HCT116 (cell line): ENCODE data around the gene ADCY6. TPM values are rescaled to one million over a fixed set of nuclear protein-coding genes. Genes with fewer than 3 reads are reported as not detected.

Experiments
- ATAC-seq: fragments of 200-7000 bp; cut with Tn5 transposase; 2 replicates; pipeline ENCODE4 v1.9.1; 2020; ENCODE audit warnings: mild to moderate bottlenecking, moderate library complexity
- BruUV-seq: library from RNA; stranded (reverse); fragments of 400-500 nt; replicated peaks from 2 replicates; lab custom pipeline; 2021; lab: Mats Ljungman, UMichigan
- CTCF ChIA-PET: fragments of 300-600 bp; sonication (Branson Sonifier 250); formaldehyde crosslinking; loops from one replicate; lab custom pipeline; 2021; ENCODE audit warnings: antibody characterized with exemption; lab: Charles Lee
- POLR2A ChIA-PET: fragments of 300-600, 350-600 bp; sonication (Branson Sonifier 250); formaldehyde crosslinking; loops from one replicate; lab custom pipeline; 2021; ENCODE audit warnings: antibody characterized with exemption; lab: Charles Lee
- RAD21 ChIA-PET, 2 experiments: fragments of 300-600 bp; sonication (Branson Sonifier 250); formaldehyde crosslinking; loops; one replicate each; lab custom pipeline; 2023; ENCODE audit warnings: low total read pairs in 2 of 2; ENCODE audit not compliant: uncharacterized antibody in 2 of 2, unreplicated experiment in 2 of 2, low non-redundant PET in 1 of 2; lab: Charles Lee
- DNase-seq: peaks from one replicate; pipeline ENCODE4 v3.0.0-alpha.2; 2010; ENCODE audit warnings: low read depth, low spot score
- H2AFZ ChIP-seq: fragments of 200-600 bp; shearing (Covaris generic), sonication (generic); 2 replicates; pipeline ENCODE4 v1.6.1; 2017; ENCODE audit warnings: low read depth, mixed run types, mixed read lengths, antibody characterized with exemption, low read length; ENCODE audit not compliant: poor library complexity, severe bottlenecking
- H3K27ac ChIP-seq: 2 replicates; pipeline ENCODE4 v1.5.1; 2012; ENCODE audit warnings: low read depth, low read length
- H3K27me3 ChIP-seq: fragments of 200-600 bp; sonication (generic); 2 replicates; pipeline ENCODE4 v1.6.1; 2016; ENCODE audit warnings: mixed run types, low read length, mixed read lengths; ENCODE audit not compliant: insufficient read depth
- H3K36me3 ChIP-seq, 2 experiments: fragments of 200-500 bp in 1 of 2; fragments of 200-600 bp in 1 of 2; sonication (Bioruptor generic) in 1 of 2; sonication (generic) in 1 of 2; 2 replicates each; pipeline versions ENCODE4 v1.5.1 to v1.6.1; 2014 to 2016; ENCODE audit warnings: low read length in 2 of 2, inconsistent platforms in 1 of 2, mixed read lengths in 1 of 2, mixed run types in 1 of 2; ENCODE audit not compliant: insufficient read depth in 2 of 2, control insufficient read depth in 1 of 2
- H3K4me1 ChIP-seq, 2 experiments: fragments of 200-600 bp in 1 of 2; sonication (generic) in 1 of 2; 2 replicates each; pipeline versions ENCODE4 v1.5.1 to v1.6.1; 2012 to 2017; ENCODE audit warnings: low read length in 2 of 2, inconsistent platforms in 1 of 2, mild to moderate bottlenecking in 1 of 2, mixed read lengths in 1 of 2, mixed run types in 1 of 2, moderate library complexity in 1 of 2; ENCODE audit not compliant: insufficient read depth in 2 of 2, control insufficient read depth in 1 of 2
- H3K4me2 ChIP-seq: fragments of 200-600 bp; sonication (generic); 2 replicates; pipeline ENCODE4 v1.6.1; 2017; ENCODE audit warnings: mixed run types, low read length, mixed read lengths
- H3K4me3 ChIP-seq, 2 experiments: fragments of 200-600 bp in 1 of 2; sonication (generic) in 1 of 2; replicated peaks in 1 of 2; 2 replicates each; pipeline ENCODE4 v1.5.1; 2011 to 2016; ENCODE audit warnings: low read length in 2 of 2, control low read depth in 1 of 2, low read depth in 1 of 2, mild to moderate bottlenecking in 1 of 2, mixed read lengths in 1 of 2, mixed run types in 1 of 2
- H3K79me2 ChIP-seq: fragments of 200-600 bp; sonication (generic); 2 replicates; pipeline ENCODE4 v1.6.1; 2017; ENCODE audit warnings: mild to moderate bottlenecking, mixed run types, low read length, moderate library complexity, mixed read lengths; ENCODE audit not compliant: insufficient read depth
- H3K9ac ChIP-seq: fragments of 200-600 bp; sonication (generic); 2 replicates; pipeline ENCODE4 v1.6.1; 2016; ENCODE audit warnings: low read length, mixed read lengths
- H3K9me2 ChIP-seq: fragments of 200-600 bp; sonication (generic), shearing (Covaris generic); 2 replicates; pipeline ENCODE4 v1.6.1; 2017; ENCODE audit warnings: mixed run types, mild to moderate bottlenecking, moderate library complexity; ENCODE audit not compliant: insufficient read depth
- H3K9me3 ChIP-seq, 2 experiments: fragments of 200-500 bp in 1 of 2; fragments of 200-600 bp in 1 of 2; sonication (Bioruptor generic) in 1 of 2; sonication (generic) in 1 of 2; 2 replicates each; pipeline ENCODE4 v1.6.1; 2014 to 2017; ENCODE audit warnings: low read length in 2 of 2, mixed read lengths in 2 of 2, inconsistent platforms in 1 of 2, low read depth in 1 of 2, mild to moderate bottlenecking in 1 of 2, mixed run types in 1 of 2, moderate library complexity in 1 of 2; ENCODE audit not compliant: control insufficient read depth in 1 of 2, insufficient read depth in 1 of 2
- H4K20me1 ChIP-seq: fragments of 200-600 bp; sonication (generic), shearing (Covaris generic); 2 replicates; pipeline ENCODE4 v1.6.1; 2017; ENCODE audit warnings: mixed run types, mild to moderate bottlenecking, moderate library complexity; ENCODE audit not compliant: insufficient read depth
- ATF3 ChIP-seq: IDR thresholded peaks from 2 replicates; pipeline ENCODE4 v1.6.1; 2012
- CBX3 ChIP-seq: IDR thresholded peaks from 2 replicates; pipeline ENCODE4 v1.6.1; 2012; ENCODE audit warnings: low read depth
- CTCF ChIP-seq, 3 experiments: fragments of 200-600 bp in 1 of 3; sonication (generic) in 1 of 3; IDR thresholded peaks in 2 of 3; conservative IDR thresholded peaks in 1 of 3; 2 replicates each; pipeline ENCODE4 v1.5.1; 2012 to 2017; ENCODE audit warnings: low read depth in 2 of 3, low read length in 2 of 3, antibody characterized with exemption in 1 of 3, borderline replicate concordance in 1 of 3, control low read depth in 1 of 3, mild to moderate bottlenecking in 1 of 3, mixed read lengths in 1 of 3, mixed run types in 1 of 3, moderate library complexity in 1 of 3; ENCODE audit not compliant: insufficient read depth in 1 of 3
- ELF1 ChIP-seq: IDR thresholded peaks from 2 replicates; pipeline ENCODE4 v1.6.1; 2012; ENCODE audit warnings: low read depth, borderline replicate concordance
- EZH2 ChIP-seq: fragments of 200-600 bp; sonication (generic); IDR thresholded peaks from 2 replicates; pipeline ENCODE4 v1.6.1; 2017; ENCODE audit warnings: antibody characterized with exemption, mixed run types
- EZH2phosphoT487 ChIP-seq: fragments of 200-600 bp; IDR thresholded peaks from 2 replicates; pipeline ENCODE4 v1.6.1; 2018; ENCODE audit warnings: antibody characterized with exemption, borderline replicate concordance
- FOSL1 ChIP-seq: IDR thresholded peaks from 2 replicates; pipeline ENCODE4 v1.6.1; 2012; ENCODE audit warnings: low read depth
- JUND ChIP-seq: IDR thresholded peaks from 2 replicates; pipeline ENCODE4 v1.6.1; 2012
- POLR2AphosphoS5 ChIP-seq: IDR thresholded peaks from 2 replicates; pipeline ENCODE4 v1.6.1; 2011; ENCODE audit warnings: mild to moderate bottlenecking, low read depth, low read length, moderate library complexity
- RAD21 ChIP-seq: IDR thresholded peaks from 2 replicates; pipeline ENCODE4 v1.6.1; 2012; ENCODE audit warnings: low read depth, mild to moderate bottlenecking
- REST ChIP-seq: IDR thresholded peaks from 2 replicates; pipeline ENCODE4 v1.6.1; 2012; ENCODE audit warnings: low read depth
- SIN3A ChIP-seq: IDR thresholded peaks from 2 replicates; pipeline ENCODE4 v1.6.1; 2012; ENCODE audit warnings: low read depth
- SP1 ChIP-seq: IDR thresholded peaks from 2 replicates; pipeline ENCODE4 v1.6.1; 2012; ENCODE audit warnings: low read depth
- SRF ChIP-seq: IDR thresholded peaks from 2 replicates; pipeline ENCODE4 v1.6.1; 2012; ENCODE audit warnings: low read depth
- TCF7L2 ChIP-seq: IDR thresholded peaks from 2 replicates; pipeline ENCODE4 v1.7.0; 2011; ENCODE audit warnings: borderline replicate concordance, inconsistent platforms; ENCODE audit not compliant: insufficient read depth, insufficient read length; ENCODE audit errors: extremely low read depth
- YY1 ChIP-seq: IDR thresholded peaks from 2 replicates; pipeline ENCODE4 v1.6.1; 2011; ENCODE audit warnings: low read length, low read depth, moderate library complexity, mild to moderate bottlenecking; ENCODE audit not compliant: insufficient replicate concordance; ENCODE audit errors: extremely low read depth
- intact Hi-C: fragments of 100-400 bp; cut with micrococcal nuclease; formaldehyde crosslinking; loops from 2 replicates; pipeline ENCODE4 v1.10.0; 2022
- total RNA-seq: library from RNA; stranded (reverse); gene quantifications from one replicate; pipeline ENCODE4 v1.2.1, GENCODE V29; 2021; ENCODE audit not compliant: unreplicated experiment
- TF ChIP-seq, protein P1 (sequence below): IDR thresholded peaks from 2 replicates; pipeline ENCODE4 v1.6.1; 2011; ENCODE audit warnings: mild to moderate bottlenecking, low read length, moderate library complexity; ENCODE audit not compliant: insufficient replicate concordance; ENCODE audit errors: extremely low read depth

Gene ADCY6
- total RNA-seq, 1 experiment from 2014 or later: 24.9 TPM

DNA sequence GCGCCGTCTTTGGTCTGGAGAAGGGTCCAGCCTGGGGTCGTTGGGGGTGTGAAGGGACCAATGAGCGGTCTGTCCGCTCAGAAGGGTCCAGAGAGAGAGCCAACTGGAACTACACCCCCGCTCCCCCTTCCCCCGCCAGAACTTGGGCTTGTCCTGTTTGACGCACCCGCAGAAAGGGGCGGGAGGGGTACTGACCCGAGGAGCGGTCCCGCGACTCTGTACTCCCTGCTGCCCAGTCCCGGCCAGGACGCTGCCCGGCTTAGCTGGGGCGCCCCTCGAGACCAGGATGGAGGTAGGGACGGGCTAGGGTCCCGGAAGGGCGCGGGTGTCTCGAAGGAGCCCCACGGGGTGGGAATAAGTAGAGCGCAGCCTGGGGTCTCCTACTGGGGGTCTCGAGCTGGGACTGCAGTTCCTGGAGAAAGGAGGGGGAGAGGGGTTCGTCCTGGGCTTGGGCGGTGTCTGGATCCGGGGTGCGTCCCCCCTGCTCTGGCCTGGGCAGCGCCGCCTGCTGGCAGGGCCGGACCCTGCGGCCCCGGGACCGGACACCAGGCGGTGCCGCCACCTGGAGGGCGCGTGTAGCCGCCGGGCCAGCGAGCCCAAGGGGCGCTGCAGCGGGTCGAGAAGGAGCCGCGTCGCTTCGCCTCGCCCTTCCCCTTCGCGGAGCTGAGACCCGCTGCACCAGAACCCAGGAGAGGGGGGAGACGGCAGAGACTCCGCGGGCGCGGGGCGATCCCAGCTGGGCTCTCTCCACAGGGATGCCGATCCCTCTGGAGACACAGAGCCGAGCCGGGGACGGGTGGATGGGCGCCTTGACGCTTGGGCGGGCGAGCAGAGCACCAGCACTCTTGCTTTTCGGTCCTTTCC lies 25.6 kb upstream of the ADCY6 start:
- no peaks in the 10 kb centered on the region for H3K79me2 ChIP-seq
- ATAC-seq (peak; percentile 75), DNase-seq (peak; percentile 39)
- peak overlapping the region; percentile 60 to 92 for H3K4me3 ChIP-seq
- H2AFZ ChIP-seq: peak overlapping the region; percentile 58
- no peaks in the 10 kb centered on the region for H4K20me1 ChIP-seq
- BruUV-seq: no TSS peak
- H3K4me1 ChIP-seq: peaks cover 27 to 57% of the 10 kb centered on the region in 2 experiments
- peak overlapping the region; percentile 100 for H3K4me2 ChIP-seq
- ChIA-PET POLR2A (interaction anchor here (1.4 kb wide), 1 partner anchor 25 kb away, joined by 4 read pairs; the partner anchor contains the start of gene ADCY6), CTCF (interaction anchor here (0.7 to 1.9 kb wide), 13 partner anchors 13 to 393 kb away, joined by 3 to 17 read pairs (median 4); partner anchors contain the start of genes ADCY6 and ARF3), RAD21 (interaction anchor here in 1 of 2 experiments (1.4 kb wide), 1 partner anchor 174 kb away, joined by 3 read pairs; no protein-coding TSS in a partner anchor)
- H3K27ac ChIP-seq: peak overlapping the region; percentile 84
- intact Hi-C loops: no loop called here
- H3K9me2 ChIP-seq: no peaks in the 10 kb centered on the region
- no peaks in the 10 kb centered on the region for H3K36me3 ChIP-seq
- no peaks in the 10 kb centered on the region for H3K9me3 ChIP-seq
- no peaks in the 10 kb centered on the region for H3K27me3 ChIP-seq
- H3K9ac ChIP-seq: peak overlapping the region; percentile 78
- TF ChIP-seq REST: no peak
- peak; percentile 18 for TF ChIP-seq TCF7L2
- no peak for TF ChIP-seq ELF1
- TF ChIP-seq, protein P1, sequence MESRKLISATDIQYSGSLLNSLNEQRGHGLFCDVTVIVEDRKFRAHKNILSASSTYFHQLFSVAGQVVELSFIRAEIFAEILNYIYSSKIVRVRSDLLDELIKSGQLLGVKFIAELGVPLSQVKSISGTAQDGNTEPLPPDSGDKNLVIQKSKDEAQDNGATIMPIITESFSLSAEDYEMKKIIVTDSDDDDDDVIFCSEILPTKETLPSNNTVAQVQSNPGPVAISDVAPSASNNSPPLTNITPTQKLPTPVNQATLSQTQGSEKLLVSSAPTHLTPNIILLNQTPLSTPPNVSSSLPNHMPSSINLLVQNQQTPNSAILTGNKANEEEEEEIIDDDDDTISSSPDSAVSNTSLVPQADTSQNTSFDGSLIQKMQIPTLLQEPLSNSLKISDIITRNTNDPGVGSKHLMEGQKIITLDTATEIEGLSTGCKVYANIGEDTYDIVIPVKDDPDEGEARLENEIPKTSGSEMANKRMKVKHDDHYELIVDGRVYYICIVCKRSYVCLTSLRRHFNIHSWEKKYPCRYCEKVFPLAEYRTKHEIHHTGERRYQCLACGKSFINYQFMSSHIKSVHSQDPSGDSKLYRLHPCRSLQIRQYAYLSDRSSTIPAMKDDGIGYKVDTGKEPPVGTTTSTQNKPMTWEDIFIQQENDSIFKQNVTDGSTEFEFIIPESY: peak; percentile 28
- TF ChIP-seq EZH2: no peak
- no peak for TF ChIP-seq JUND
- no peak for TF ChIP-seq SRF
- TF ChIP-seq SIN3A: no peak
- TF ChIP-seq CTCF (IDR thresholded peaks at IDR 0.05 in 2 of 3, conservative IDR thresholded peaks at IDR 0.05 in 1 of 3; ENCODE audit: borderline replicate concordance in 1 of 3, insufficient read depth in 1 of 3, low read depth in 2 of 3, low read length in 2 of 3): peak in 2 of 3 experiments; percentile 97 to 100; a peak in 4 of 6 replicates
- no peak for TF ChIP-seq SP1
- no peak for TF ChIP-seq CBX3
- TF ChIP-seq POLR2AphosphoS5: peak; percentile 73
- TF ChIP-seq YY1: peak; percentile 45
- no peak for TF ChIP-seq ATF3
- no peak for TF ChIP-seq RAD21
- TF ChIP-seq FOSL1: no peak
- TF ChIP-seq EZH2phosphoT487: no peak
